Activated naive CD4-positive, alpha-beta T cell treated with Interleukin-2 at 50 U/mL for 16 hours (primary cell): ENCODE data around the gene IGFL1.
A peak's percentile ranks its signal among the peaks of the same experiment; 100 is the strongest.
"Not testable (repeated sequence)": the region's sequence is repeated elsewhere in the genome, so short reads cannot be mapped to it uniquely, and the experiment has no call there.

Experiments used
- DNase-seq: peaks from one replicate; pipeline ENCODE4 v3.0.0-alpha.2; 2020

The IGFL1 gene

GRCh38 chr19:46226438-46226973, 3.0 kb upstream of the IGFL1 start:
- DNase-seq: no peak

DNA sequence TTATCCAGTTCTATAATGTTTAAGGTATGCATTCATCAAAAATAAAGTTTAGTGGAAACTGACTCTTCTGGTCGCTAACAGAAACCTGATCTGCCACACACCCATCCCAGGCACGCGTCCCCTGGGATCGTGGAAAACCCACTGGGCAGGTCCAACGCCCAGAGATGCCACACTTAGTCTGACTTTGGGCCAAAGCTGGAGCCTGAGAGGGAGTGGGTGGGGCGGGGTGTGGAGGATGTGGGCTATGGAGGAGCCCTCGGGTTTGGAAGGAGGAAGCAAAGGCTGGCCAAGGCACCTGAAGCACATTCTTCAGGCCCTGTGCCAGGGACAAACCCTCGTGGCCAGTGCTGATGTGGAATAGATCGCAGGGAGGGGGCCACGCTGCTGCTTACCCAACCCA, 2.5 kb downstream of the IGFL1 start:
- DNase-seq: no peak

DNA sequence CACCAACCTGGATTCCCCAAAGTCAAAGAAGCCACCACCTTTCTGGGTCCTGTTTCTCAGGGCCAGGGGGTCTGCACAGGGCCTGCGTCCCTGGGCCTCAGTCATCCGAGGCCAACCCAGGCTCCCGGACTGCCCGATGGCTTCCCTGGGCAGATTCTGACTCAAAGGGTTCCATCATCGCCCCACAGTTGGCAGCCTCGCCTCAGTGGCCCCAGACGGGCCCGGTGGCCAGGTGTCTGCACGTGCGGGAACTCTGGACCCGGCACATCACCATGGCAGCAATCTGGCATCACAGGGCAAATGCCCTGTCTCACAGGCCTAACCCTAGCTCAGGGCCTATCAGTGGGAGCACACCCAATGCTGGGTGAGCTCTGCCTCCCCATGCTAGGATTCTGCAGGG, 2.9 kb downstream of the IGFL1 start:
- no peak for DNase-seq

GRCh38 chr19:46232938-46233621, 3.5 kb downstream of the IGFL1 start:
- no peak for DNase-seq

GRCh38 chr19:46233871-46234270, 4.3 kb downstream of the IGFL1 start:
- not testable (repeated sequence) for DNase-seq

DNA sequence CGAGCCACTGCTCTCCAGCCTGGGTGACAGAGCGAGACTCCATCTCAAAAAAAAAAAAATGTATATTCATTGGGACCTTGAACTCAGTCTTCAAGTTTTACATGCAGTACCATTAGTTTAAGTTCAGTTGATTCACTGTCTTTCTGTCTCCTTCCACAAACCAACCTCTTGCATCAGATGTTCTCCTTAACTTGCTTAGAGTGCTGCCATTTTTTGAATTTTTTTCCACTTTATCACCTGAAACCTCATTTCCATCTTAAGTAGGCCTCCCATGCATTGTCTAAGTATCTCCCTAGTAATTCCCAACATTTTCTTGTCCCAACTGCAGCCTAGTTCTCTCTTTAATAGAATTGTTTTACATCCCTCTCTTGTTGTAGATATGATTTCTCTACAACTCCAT, 8.6 kb downstream of the IGFL1 start:
- not testable (repeated sequence) for DNase-seq

GRCh38 chr19:46239193-46240024, 9.9 kb downstream of the IGFL1 start:
- DNase-seq: no peak

GRCh38 chr19:46240693-46241092, 11.2 kb downstream of the IGFL1 start:
- no peak for DNase-seq

- DNase-seq: no peak
These were observed 12.1 kb downstream of the IGFL1 start for GRCh38 chr19:46241626-46242025.

GRCh38 chr19:46243081-46243654, 13.6 kb downstream of the IGFL1 start:
- not testable (repeated sequence) for DNase-seq

DNA sequence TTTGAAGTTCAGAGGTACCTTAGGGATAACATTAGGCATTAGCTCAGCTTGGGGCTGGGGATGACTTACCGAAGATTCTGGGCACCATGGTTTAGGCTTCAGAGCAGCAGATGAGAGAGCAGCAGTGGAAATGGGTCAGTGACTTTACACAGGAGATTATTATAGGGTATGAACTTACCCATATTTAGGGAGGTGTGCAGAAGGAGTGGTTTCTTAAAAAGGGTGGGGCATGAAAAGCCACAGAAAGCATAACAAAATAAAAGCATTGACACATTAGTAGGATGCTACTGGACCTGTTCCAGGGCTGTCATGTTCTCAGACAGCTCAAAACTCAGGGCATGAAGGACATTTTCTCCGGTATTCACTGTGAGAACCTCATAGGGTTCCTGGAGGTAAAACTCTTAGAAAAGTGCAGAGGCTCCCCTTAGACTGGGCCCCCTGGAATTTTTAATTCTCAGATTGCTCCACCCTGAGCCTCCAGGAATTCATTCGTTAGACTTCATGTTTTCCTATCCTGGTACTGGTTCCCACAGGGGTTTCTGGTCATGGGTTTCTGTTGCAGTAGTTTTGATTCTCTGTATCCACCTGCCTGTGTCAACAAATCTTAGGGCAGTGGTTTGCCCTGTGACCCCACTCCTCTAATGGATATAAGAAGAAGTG, 20.7 kb downstream of the IGFL1 start:
- no peak for DNase-seq

GRCh38 chr19:46251416-46251815, 21.9 kb downstream of the IGFL1 start:
- no peak for DNase-seq

- DNase-seq: no peak
These were observed 25.2 kb downstream of the IGFL1 start for GRCh38 chr19:46254776-46255175.

GRCh38 chr19:46256855-46257254, 27.3 kb downstream of the IGFL1 start:
- DNase-seq: no peak

DNA sequence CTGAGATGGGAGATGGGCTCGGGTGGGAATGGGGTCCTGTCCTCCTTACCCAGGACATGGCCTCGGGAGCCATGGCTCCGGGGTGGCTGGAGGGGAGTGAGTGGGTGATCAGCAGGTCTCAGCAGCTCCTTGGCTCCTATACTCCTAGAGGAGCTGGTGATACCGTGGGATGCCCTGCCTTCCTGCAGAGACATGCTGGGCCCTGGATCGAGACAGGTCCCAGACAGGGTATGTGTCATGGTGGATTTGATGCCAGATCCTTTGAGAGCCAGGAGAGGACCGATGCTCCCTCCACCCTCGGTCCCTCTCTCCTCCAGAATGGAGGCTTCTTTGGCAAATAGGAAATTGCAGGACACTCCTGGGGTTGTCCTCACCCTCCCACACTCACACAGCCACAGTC, 32.0 kb downstream of the IGFL1 start:
- DNase-seq: not testable (repeated sequence)

DNA sequence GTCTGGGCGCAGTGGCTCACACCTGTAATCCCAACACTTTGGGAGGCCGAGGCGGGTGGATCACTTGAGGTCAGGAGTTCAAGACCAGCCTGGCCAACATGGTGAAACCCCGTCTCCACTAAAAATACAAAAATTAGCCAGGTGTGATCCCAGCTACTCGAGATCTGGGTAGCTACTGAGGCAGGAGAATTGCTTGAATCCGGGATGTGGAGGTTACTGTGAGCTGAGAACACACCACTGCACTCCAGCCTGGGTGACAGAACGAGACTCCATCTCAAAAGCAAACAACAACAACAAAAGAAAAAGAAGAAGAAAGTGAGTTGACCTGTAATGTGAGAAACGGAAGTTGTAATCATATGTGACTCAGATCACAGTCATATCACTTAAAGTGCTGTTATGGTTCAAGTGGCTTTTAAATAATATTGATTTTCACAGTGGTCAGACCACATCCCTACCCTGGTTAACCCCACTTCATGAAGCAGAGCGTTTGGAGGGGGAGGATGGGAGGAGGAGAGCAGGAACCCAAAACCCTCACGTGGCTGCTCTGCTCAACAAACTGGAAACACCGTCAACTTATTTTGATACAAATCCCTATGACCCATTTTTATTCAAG, 33.2 kb downstream of the IGFL1 start:
- DNase-seq: peak; percentile 67

DNA sequence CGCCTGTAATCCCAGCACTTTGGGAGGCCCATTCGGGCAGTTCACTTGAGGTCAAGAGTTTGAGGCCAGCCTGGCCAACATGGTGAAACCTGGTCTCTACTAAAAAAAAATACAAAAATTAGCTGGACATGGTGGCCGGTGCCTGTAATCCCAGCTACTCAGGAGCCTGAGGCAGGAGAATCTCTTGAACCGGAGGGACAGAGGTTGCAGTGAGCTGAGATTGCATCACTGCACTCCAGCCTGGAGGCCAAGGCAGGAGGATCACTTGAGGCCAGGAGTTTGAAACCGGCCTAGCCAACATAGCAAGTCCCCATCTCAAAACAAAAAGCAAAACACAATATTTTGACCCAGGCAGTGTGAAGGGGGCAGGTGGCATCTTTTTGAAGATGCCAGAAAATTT, 35.3 kb downstream of the IGFL1 start:
- not testable (repeated sequence) for DNase-seq

DNA sequence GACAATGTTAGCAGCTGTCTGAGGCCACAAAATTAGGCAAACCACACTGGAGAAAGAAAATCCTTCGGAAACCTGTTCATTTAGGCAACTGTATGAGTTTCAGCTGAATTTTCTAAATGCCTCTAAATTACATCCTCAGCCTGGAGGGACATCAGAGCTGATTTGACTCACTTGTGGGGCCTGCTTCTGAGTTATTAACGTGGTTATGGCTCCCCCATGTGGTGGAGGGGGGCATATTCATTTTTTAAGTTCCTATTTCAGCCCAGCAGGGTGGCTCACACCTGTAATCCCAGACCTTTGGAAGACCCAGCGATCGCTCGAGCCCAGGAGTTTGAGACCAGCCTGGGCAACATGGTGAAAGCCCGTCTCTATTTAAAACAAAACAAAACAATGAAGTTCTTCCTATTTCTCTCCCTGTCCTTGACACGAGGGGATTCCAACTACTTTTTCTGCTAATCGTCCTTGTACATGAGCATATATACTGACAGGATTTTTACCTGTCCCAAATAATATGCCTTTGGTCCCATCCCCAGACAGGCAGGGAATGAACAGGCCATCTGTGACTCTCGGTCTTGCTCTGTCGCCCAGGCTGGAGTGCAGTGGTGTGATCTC, 35.8 kb downstream of the IGFL1 start:
- DNase-seq: peak; percentile 68

DNA sequence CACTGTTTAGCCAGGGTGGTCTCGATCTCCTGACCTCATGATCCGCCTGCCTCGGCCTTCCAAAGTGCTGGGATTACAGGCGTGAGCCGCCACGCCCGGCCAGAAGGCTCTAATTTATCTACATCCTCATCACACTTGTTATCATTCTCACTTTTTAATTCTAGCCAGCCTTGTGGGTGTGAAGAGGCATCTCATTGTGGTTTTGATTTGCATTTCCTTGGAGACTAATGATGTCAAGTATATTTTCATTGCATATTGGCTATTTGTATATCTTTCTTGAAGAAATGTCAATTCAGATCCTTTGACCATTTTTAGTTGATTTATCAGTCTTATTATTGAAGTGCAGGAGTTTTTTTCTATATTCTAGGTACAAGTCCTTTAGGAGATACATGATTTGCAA, 39.6 kb downstream of the IGFL1 start:
- no peak for DNase-seq

GRCh38 chr19:46270521-46271256, 41.1 kb downstream of the IGFL1 start:
- DNase-seq: no peak

- peak; percentile 19 for DNase-seq
These were observed 42.1 kb downstream of the IGFL1 start for GRCh38 chr19:46271481-46272197.
